GM18526 (cell line): Measurements from ENCODE around the gene TBCK.

Source experiments
- POLR2A ChIP-seq: IDR thresholded peaks from 3 replicates; pipeline ENCODE4 v1.6.1; 2011; ENCODE audit not compliant: insufficient read length; ENCODE audit errors: extremely low read depth

The TBCK gene

DNA sequence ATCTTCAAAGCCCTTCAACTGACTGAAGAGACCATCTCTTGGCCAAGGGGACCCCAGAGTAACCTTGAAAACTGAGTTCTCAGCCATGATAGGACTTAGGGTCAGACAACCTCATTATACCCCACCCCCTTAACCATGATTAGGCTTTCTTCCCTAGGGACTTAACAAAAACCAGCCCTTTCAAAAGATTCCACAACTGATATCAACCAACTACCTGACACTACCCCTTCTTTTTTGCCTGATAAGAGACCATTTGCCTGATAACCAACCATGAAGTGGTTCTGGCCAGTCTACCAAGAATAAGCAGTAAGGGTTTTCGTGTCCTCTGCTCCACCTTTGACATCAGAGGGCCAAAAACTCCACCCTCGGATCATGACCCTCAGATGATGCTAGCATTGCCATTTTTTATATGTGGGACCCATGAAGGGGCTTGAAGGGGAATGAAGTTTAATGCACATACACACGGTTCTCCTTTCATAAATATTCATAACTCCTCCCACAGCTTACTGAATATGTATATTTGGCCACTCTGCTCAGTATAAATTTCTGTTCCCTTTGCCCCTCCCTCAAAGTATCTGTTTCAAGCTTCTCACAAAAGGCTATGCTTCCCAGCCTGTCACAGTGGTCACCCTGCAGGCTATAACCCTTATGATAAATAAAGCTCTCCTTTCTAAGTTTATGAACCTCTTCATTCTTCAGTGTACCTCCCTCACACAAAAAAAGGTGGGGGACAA, 12.3 kb downstream of the TBCK start:
- TF ChIP-seq POLR2A, result no peak

DNA sequence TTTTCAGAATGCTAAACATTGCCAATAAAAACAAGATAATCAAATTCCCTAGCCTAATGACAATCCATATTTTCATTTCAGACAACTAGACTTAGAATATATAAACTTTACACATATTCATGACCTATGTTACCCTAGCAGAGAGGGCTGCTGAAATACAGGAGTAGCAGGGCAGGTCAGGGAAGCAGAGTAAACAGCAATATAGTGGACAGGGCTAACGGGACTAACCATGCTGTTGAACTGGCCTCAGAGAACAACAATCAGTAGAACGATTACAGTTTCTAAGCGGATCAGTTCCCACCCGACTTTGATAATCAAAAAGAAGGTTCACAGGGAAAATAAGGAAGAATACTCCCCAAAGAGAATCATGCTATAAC, 14.0 kb downstream of the TBCK start:
- TF ChIP-seq POLR2A, result no peak

DNA sequence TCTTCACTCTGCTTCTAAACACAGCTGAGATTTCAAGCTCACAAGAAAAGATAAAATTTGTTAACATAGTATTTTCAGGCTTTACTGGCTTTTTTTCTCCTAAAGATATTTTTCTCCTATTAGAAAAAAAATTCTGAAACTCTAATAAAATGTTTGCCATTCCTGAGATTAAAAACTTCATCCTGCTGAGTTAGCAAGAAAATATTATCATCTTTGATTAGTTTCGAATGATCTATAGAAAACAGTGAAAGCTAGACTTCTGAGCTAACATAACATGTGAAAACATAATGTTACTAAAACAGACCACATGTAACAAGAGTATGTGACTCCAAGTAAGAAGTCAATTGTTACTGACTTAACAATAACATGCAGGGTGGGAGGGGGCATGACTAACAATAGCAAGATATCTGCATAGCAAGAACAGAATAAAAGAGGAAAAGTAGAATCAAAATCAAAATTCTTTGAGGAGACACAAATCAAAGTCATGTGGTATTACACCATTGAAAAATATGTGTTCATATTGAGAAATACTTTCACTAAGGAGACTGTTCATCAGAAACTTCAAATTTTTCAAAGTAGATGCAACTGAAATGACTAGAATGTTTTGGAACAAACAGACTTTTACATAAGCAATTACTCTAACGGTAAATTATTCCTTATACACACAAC, 14.5 kb downstream of the TBCK start:
- no peak for TF ChIP-seq POLR2A

GRCh38 chr4:106299977-106300376, 16.0 kb downstream of the TBCK start:
- no peak for TF ChIP-seq POLR2A

DNA sequence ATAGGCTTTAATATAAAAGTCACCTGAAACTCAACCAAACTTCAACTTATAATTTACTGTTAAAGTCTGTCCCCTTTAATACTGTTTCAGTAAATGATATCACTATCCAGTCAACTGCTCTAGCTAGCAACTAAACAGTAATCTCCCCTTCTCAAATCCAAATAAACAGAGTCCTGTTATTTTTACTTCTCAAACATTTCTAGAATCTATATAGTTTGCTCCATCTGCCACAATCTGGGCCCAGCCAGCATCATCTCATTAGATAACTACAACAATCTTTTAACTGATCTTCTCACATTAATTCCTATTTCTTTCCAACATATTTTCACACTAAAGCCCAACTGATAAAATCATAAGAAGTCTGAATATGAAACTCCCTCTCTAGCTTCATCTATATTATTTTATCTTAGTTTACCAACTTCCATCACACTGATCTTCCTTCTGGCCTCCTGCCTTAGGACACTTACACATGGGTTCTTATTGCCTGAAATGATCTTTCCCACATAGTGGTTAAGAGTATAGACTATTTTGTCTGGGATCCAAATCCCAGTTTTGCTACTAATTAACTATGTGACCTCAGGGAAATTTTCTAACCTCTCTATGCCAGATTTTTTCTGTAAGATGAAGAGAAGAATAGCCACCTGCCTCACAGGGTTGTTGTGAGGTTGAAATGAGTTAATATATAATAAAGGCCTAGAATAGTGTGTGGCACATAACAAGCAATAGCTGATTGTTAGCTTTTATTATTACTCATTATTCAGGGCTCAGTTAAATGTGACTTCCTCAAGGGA, 18.6 kb downstream of the TBCK start:
- no peak for TF ChIP-seq POLR2A

- no peak for TF ChIP-seq POLR2A
Measured at GRCh38 chr4:106294062-106294461, 21.9 kb downstream of the TBCK start.

GRCh38 chr4:106291678-106292077, 24.3 kb downstream of the TBCK start:
- no peak for TF ChIP-seq POLR2A

- TF ChIP-seq POLR2A, result no peak
Measured at GRCh38 chr4:106289737-106290136, 26.3 kb downstream of the TBCK start.

- TF ChIP-seq POLR2A, result no peak
Measured at GRCh38 chr4:106287353-106287969, 28.5 kb downstream of the TBCK start.

- TF ChIP-seq POLR2A, result no peak
Measured at GRCh38 chr4:106286611-106287010, 29.4 kb downstream of the TBCK start.

GRCh38 chr4:106284227-106284626, 31.8 kb downstream of the TBCK start:
- TF ChIP-seq POLR2A, result no peak

DNA sequence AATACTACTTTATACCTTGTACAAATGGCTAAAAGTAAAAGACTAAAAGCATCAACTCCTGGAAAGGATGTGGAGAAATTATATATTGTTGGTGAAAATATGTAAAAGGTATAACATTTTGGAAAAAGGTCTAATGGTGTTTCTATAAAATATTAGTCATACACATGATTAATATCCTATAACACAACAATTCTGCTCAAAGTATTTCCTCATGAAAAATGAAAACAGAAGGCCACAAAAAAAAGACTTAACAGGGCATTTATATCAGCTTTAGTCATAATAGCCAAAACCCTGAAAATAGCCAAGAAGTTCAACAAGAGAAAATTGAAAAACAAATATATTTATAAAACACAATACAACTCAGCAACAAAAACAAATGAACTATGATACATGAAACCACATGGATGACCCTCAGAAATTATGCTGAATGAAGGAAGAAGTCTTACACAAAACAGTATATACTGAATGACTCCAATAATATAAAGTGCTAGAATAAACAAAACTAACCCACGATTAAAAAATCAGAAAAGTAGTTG, 38.8 kb downstream of the TBCK start:
- no peak for TF ChIP-seq POLR2A

DNA sequence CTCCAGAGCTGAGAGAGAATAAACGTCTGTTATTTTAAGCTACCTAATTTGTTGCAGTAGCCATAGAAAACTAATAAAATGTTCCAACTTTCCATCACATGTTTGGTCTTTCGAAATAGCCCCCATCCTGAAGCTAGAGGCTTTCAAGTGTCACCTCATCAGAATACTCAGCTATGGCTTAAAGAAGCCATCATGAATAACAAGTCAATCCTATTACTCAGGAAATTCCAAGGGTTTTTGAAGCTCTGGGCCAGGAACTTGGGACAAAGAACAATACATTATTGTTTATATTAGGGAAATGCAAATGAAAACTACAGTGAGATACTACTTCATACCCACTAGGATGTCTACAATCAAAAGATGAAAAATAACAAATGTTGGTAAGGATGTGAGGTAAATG, 42.2 kb downstream of the TBCK start:
- no peak for TF ChIP-seq POLR2A

DNA sequence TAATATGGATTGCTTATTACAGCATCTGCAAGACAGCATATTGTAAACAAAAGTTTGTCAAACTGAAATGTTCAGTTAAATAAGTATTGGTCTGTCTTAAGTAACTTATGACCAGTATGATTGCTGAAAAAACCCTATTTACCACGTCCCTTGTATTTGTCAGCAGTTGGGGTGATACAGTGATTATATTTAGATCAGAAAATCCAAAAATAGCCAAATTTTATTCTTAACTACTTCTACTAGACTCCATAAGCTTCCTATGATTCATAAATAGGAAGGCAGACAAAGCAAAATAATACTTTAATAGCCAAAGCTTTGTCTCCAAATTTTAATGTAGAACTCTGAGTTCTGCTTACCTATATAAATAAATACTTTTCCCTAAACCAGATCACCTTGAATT, 45.3 kb downstream of the TBCK start:
- TF ChIP-seq POLR2A, result no peak

DNA sequence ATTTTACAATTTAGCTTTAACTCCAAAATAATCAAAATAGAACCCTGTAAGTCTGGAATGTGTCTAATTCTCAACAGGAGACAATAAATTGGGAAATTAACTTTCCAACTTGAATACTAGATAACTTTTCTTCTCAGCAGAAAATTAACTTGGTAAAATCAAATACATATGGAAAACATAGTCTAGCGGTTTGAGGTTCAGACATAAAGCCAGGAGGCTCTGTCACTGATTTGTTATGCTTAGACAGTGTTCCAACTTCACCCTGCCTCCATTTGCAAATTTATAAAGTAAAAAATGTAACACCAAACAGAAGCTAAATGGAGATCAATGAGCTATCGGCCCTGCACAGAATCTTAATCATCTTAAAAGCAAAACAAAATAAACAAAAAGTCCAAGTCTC, 46.3 kb downstream of the TBCK start:
- no peak for TF ChIP-seq POLR2A

DNA sequence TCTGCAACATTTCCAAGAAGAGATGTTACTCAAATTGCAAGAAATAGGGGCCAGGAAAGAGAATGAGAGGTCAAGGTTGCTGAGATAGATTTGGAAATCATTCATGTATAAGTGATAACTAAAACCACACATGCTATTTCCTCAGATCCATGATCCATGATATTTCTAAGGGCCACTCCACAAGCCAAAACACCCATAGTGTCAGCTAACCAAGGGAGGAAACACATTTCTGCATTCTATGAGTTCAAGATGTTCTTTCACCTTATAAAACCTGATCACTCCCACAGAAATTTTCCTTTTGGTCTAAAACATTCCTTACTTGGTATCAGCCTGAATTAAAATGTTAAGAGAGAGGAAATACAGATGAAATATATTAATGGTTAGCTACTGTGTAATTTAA, 47.2 kb downstream of the TBCK start:
- TF ChIP-seq POLR2A, result no peak

- no peak for TF ChIP-seq POLR2A
Measured at GRCh38 chr4:106266201-106266600, 49.8 kb downstream of the TBCK start.
